Measurements from ENCODE around the gene EBF3.
A peak's percentile ranks its signal among the peaks of the same experiment; 100 is the strongest.

EBF3 gene

DNA sequence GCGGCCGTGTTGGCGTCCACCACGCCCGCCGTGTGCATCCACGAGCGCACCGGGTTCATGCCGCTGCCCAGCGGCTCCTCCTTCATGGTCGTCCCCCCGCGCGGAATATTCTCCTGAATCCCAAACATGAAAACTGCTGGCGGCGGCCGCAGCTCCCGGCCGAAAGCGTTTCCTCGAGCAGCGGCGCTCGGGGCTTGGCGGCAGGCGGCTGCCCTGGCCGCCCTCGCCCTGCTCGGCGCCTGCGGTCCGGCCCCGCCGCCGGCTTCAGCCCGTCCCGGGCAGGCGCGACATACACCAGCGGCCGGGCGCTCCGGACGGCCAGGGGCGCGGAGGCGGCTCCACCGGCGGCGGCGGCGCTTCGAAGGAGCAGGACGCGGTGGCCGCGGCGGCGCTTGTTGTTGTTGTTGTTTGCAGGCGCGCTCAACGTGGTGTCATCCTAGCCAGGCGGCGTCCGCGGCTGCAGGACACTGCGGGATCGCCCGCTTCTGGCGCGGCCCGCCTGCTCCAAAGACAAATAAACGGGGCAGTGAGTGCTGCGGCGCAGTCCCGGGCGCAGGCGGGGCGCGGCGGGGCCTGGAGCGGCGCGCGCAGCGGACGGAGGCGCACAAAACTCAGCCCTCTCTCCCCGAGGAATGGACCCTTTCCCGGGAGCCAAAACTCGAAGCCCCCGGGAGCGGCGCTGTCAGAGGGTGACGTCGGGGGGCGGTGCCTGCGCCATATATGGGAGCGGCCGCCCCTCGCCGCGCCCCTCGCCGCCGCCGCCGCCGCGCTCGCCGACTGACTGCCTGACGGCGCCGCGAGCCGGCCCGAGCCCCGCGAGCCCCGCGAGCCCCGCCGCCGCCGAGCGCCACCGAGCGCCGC is at the start of gene EBF3:
EBF3 (minus strand) TSS at position 634 of the 861 bp plus-strand sequence; CDS start at position 128, 506 bp downstream.
- DNase-seq, result peak; percentile 90

GRCh38 chr10:130013335-130014262 is 49.5 kb upstream of the EBF3 start:
- DNase-seq, result no peak

GRCh38 chr10:130012129-130012528 is 48.1 kb upstream of the EBF3 start:
- no peak for DNase-seq

- DNase-seq, result no peak
Observed at GRCh38 chr10:130010653-130011052, 46.6 kb upstream of the EBF3 start.

GRCh38 chr10:130009228-130009627 is 45.2 kb upstream of the EBF3 start:
- no peak for DNase-seq

- no peak for DNase-seq
Observed at GRCh38 chr10:130003787-130004613, 39.9 kb upstream of the EBF3 start.

- no peak for DNase-seq
Observed at GRCh38 chr10:130003166-130003565, 39.1 kb upstream of the EBF3 start.

DNA sequence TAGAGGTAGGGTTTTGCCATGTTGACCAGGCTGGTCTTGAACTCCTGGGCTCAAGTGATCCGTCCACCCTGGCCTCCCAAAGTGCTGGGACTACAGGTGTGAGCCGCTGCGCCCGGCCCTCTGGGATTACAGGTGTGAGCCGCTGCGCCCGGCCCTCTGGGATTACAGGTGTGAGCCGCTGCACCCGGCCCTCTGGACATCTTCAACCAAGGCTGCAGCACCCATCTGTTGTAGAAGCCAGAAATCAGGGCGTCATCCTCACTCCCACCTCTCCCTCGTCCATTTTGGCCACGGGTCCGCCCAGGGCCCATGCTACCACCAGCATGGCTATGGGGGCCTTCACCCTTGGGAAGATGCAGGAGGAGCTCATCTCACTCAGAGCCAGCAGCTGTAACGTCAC is 38.5 kb upstream of the EBF3 start:
- no peak for DNase-seq

DNA sequence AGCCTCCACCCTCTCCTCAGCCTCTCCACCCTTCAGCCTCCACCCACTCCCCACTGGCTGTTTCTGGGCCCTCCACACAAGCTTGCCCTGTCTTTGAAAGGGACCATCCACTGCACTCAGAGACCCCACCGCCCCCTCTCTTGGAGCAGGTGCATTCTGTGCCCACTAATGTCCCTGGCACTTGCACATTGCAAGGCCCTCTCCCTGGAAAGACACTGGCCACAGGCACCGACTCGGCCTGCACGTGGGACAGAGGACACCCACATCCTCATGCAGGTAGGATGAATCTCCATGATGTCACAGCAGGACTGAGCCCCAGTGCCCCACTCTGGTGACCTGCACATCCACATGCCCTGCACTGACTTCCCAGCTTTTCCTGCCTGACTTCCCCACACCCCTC is 36.8 kb upstream of the EBF3 start:
- no peak for DNase-seq

DNA sequence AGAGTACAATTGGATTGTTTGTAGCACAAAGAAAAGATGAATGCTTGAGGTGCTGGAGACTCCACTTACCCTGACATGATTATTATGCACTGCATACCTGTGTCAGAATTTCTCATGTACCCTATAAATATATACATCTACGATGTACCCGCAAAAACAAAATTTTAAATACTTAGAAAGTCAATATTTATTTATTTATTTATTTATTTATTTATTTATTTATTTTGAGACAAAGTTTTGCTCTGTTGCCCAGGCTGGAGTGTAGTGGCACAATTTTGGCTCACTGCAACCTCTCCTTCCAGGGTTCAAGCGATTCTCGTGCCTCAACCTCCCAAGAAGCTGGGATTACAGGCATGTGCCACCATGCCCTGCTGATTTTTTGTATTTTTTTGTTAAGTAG is 35.1 kb upstream of the EBF3 start:
- no peak for DNase-seq

- DNase-seq, result peak; percentile 78
Observed at GRCh38 chr10:129993621-129994020, 29.5 kb upstream of the EBF3 start.

DNA sequence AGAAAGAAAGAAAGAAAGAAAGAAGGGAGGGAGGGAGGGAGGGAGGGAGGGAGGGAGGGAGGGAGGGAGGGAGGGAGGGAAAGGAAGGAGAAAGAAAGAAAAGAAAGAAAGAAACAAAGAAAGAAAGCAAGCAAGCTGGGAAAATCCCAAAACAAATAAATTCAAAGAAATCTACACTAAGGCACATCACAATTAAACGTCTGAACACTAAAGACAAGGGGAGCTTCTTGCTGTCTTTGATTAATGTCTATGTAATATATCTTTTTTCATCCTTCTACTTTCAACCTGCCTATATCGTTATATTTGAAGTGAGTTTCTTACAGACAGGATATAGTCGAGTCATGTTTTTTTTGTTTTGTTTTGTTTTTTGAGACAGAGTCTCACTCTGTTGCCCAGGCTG is 28.3 kb upstream of the EBF3 start:
- no peak for DNase-seq

DNA sequence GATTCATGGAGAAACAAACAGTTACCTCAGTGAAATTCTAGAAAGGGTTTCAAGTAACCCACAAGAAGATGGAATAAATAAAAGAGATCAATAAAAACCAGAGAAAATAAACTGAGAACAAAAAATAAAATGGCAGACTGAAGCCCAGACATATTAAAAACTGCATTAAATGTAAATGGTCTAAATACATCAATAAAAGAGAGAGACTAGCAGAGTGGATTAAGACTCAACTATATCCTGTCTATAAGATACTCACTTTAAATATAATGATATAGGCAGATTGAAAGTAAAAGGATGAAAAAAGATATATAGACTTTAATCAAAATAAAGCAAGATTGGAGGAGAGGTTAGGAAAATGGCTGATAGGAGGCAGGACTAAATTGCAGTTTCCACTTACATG is 18.8 kb upstream of the EBF3 start:
- no peak for DNase-seq

- DNase-seq, result no peak
Observed at GRCh38 chr10:129978980-129979379, 14.9 kb upstream of the EBF3 start.

DNA sequence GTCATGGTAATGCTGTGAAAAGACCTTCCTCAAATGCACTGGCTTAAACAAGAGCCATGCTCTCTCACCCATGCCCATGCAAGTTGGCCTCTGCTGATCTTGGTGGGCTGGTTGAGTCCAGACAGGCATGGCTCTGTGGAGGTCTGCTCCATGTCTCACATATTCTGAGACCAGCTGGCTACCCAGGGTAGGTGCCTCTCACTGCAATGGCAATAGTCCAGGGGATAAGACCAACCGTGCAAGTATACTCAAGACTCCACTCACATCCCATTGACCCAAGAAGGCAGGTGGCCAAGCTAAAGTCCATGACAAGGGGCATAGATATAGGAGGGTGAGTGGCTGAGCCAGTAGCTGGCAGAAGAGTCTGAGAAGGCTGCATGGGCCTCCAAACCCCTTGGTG is 14.2 kb upstream of the EBF3 start:
- DNase-seq, result no peak

DNA sequence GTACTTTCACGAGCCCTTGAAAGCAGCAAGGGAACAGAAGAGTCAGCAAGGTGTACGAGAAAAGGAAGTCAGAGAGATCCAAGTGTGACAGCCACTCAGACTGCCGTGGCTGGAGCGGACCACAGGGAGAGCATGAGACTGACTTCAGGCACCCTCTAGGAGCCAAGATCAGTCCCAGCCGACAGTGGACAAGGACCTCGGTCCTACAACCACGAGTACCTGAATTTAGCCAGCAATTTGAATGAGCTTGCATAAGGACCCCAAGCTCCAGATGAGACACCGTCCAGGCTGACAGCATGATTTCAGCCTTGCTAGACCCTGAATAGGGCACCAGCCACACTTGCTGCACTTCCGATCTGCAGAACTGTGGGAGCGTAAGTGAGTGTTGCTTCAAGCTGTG is 13.7 kb upstream of the EBF3 start:
- no peak for DNase-seq

GRCh38 chr10:129973674-129974059 is 9.6 kb upstream of the EBF3 start:
- no peak for DNase-seq

- DNase-seq, result no peak
Observed at GRCh38 chr10:129972966-129973673, 9.0 kb upstream of the EBF3 start.

GRCh38 chr10:129972145-129972965 is 8.3 kb upstream of the EBF3 start:
- DNase-seq, result peak; percentile 24

DNA sequence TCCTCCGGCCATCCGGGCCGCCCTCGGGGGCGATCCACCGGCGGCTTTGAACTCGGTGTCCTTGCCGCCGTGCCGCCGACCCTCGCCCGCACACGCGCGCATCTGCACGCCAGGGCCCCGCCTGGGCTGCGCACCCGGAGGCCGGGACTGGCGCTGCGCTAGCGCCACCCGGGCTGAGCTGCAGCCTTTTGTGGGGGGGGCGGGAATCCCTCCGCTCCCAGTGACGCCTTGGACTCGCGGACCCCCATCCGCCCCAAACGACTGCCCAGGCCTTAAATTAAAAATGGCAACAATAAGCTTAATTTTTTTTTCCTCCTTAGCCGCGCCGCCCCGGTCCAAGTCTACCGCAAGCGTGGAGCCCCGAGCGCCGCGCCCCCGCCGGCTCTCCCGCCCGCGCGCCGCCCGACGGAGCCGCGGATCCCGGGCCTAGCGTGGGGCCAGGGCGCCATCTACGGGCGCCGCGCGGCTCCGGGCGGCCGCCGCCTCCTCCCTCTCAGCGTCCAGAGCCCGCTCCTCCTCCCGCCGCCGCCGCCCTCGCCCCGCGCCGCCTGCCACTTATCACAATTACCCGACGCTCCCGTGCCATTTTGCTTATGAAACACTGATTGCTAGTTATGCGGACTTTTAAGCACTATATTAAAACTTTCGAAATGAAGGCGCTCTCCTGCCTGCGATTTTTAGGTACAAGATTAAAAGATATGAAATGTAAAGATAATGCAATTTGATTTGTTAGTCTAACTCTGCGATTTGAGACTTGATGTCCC is 7.5 kb upstream of the EBF3 start:
- peak; percentile 65 for DNase-seq
